Fibroblast of lung (primary cell): ENCODE measurements around the gene METTL21C. TPM values are rescaled to one million over a fixed set of nuclear protein-coding genes. Genes with fewer than 3 reads are reported as not detected.

Source experiments
- DNase-seq, 2 donors: peaks; one replicate each; pipeline versions ENCODE4 v3.0.0 to v3.0.0-alpha.2; 2010; ENCODE audit warnings: low read depth in 2 of 2
- H2AFZ ChIP-seq: 2 replicates; pipeline ENCODE4 v1.5.1; 2012; ENCODE audit warnings: low read length, control low read depth, inconsistent platforms
- H3K27ac ChIP-seq: 2 replicates; pipeline ENCODE4 v1.5.1; 2011; ENCODE audit warnings: low read length, control low read depth; ENCODE audit not compliant: insufficient read depth
- H3K27me3 ChIP-seq: 2 replicates; pipeline ENCODE4 v1.5.1; 2011; ENCODE audit warnings: mild to moderate bottlenecking, low read length; ENCODE audit not compliant: control insufficient read depth, insufficient read depth
- H3K36me3 ChIP-seq: 2 replicates; pipeline ENCODE4 v1.5.1; 2011; ENCODE audit warnings: low read length; ENCODE audit not compliant: control insufficient read depth, insufficient read depth
- H3K4me1 ChIP-seq: 2 replicates; pipeline ENCODE4 v1.5.1; 2011; ENCODE audit warnings: low read length; ENCODE audit not compliant: control insufficient read depth, insufficient read depth; ENCODE audit errors: extremely low read depth
- H3K4me2 ChIP-seq: 2 replicates; pipeline ENCODE4 v1.5.1; 2011; ENCODE audit warnings: low read length, control low read depth; ENCODE audit not compliant: insufficient read depth; ENCODE audit errors: extremely low read depth
- H3K4me3 ChIP-seq, 4 experiments: fragments of 200-600 bp in 1 of 4; sonication (generic) in 1 of 4; replicated peaks in 1 of 4; 2 replicates each; pipeline ENCODE4 v1.5.1; 2011 to 2016; ENCODE audit warnings: low read length in 4 of 4, low read depth in 3 of 4, mild to moderate bottlenecking in 3 of 4, control low read depth in 2 of 4, inconsistent platforms in 1 of 4, mixed read lengths in 1 of 4; ENCODE audit not compliant: insufficient read depth in 1 of 4; ENCODE audit errors: control extremely low read depth in 1 of 4
- H3K79me2 ChIP-seq: 2 replicates; pipeline ENCODE4 v1.5.1; 2012; ENCODE audit warnings: mild to moderate bottlenecking, low read length, inconsistent platforms; ENCODE audit not compliant: control insufficient read depth, insufficient read depth
- H3K9ac ChIP-seq: 2 replicates; pipeline ENCODE4 v1.5.1; 2011; ENCODE audit warnings: mild to moderate bottlenecking, low read length, control low read depth; ENCODE audit not compliant: insufficient read depth
- H3K9me3 ChIP-seq: 2 replicates; pipeline ENCODE4 v1.5.1; 2012; ENCODE audit warnings: low read depth, low read length; ENCODE audit not compliant: control insufficient read depth, insufficient read depth
- H4K20me1 ChIP-seq: 2 replicates; pipeline ENCODE4 v1.5.1; 2011; ENCODE audit warnings: low read length; ENCODE audit not compliant: control insufficient read depth, insufficient read depth; ENCODE audit errors: extremely low read depth
- EZH2 ChIP-seq: IDR thresholded peaks from 2 replicates; pipeline ENCODE4 v1.5.1; 2012; ENCODE audit warnings: low read length, control low read depth, mild to moderate bottlenecking; ENCODE audit errors: missing control alignments
- polyA minus RNA-seq: library from RNA; depleted of rRNA, polyadenylated mRNA; stranded (reverse); fragments of >200 nt; gene quantifications from 2 replicates; pipeline ENCODE4 v1.2.3, GENCODE V29; 2011; ENCODE audit warnings: low replicate concordance
- polyA plus RNA-seq, 2 donors: library from polyadenylated mRNA; depleted of rRNA in 1 of 2; stranded (reverse) in 1 of 2; unstranded in 1 of 2; fragments of >200 nt; gene quantifications; 2 replicates each; pipeline ENCODE4 v1.2.1, GENCODE V29; 2011 to 2012; ENCODE audit warnings: missing spikeins in 1 of 2
- total RNA-seq: library from RNA; depleted of rRNA; stranded (reverse); fragments of >200 nt; gene quantifications from 2 replicates; pipeline ENCODE4 v1.2.1, GENCODE V29; 2014
- TF ChIP-seq, protein P1 (sequence below), 2 donors: IDR thresholded peaks in 1 of 2; conservative IDR thresholded peaks in 1 of 2; 1 replicate in 1 of 2; 2 replicates in 1 of 2; pipeline ENCODE4 v1.5.1; 2011 to 2012; ENCODE audit warnings: low read length in 2 of 2, control low read depth in 1 of 2, inconsistent platforms in 1 of 2, low read depth in 1 of 2, mild to moderate bottlenecking in 1 of 2

Gene METTL21C
- total RNA-seq (0.17 TPM in 1 of 2 replicates, not detected in the other), polyA plus RNA-seq (not detected in 2 replicates), polyA minus RNA-seq (not detected in 2 replicates)
- not detected in 2 replicates for polyA plus RNA-seq (2012)

DNA sequence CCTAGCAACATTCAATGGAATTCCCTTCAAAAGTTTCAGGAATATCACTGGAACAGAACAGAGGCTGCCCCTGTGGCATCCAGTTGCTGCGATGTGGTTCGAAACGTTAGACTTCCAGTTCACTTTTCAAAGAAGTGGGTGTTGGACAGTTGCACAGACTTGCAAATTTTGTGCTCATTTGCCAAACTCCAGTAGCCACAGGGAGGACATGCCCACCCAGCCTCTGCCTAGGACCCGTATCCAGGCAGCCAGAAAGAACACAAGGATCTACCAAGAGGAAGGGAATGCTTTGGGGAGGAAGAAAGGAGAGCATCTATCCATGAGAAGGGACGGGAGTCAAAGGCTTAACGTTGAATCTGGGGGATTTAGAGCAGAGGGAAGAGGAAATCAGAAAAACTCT is at the start of gene METTL21C:
Gene METTL21C (minus strand): TSS at position 108 of the 400 bp plus-strand sequence. CDS start 546 bp downstream, outside the sequence.
- H3K9ac ChIP-seq, result no peak within 1 kb of the TSS
- H3K9me3 ChIP-seq, result no peaks in the 10 kb centered on the region
- peak within 1 kb of the TSS; percentile 48 for H3K4me2 ChIP-seq
- H3K4me1 ChIP-seq, result peaks cover 4% of the 10 kb centered on the region
- no peaks in the 10 kb centered on the region for H3K79me2 ChIP-seq
- H3K4me3 ChIP-seq, result no peak within 1 kb of the TSS
- TF ChIP-seq, protein P1, sequence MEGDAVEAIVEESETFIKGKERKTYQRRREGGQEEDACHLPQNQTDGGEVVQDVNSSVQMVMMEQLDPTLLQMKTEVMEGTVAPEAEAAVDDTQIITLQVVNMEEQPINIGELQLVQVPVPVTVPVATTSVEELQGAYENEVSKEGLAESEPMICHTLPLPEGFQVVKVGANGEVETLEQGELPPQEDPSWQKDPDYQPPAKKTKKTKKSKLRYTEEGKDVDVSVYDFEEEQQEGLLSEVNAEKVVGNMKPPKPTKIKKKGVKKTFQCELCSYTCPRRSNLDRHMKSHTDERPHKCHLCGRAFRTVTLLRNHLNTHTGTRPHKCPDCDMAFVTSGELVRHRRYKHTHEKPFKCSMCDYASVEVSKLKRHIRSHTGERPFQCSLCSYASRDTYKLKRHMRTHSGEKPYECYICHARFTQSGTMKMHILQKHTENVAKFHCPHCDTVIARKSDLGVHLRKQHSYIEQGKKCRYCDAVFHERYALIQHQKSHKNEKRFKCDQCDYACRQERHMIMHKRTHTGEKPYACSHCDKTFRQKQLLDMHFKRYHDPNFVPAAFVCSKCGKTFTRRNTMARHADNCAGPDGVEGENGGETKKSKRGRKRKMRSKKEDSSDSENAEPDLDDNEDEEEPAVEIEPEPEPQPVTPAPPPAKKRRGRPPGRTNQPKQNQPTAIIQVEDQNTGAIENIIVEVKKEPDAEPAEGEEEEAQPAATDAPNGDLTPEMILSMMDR (conservative IDR thresholded peaks at IDR 0.05 in 1 of 2, IDR thresholded peaks at IDR 0.05 in 1 of 2; ENCODE audit: low read depth in 1 of 2, low read length in 2 of 2), result no peak
- TF ChIP-seq EZH2, result no peak
- no peak for DNase-seq
- H3K27me3 ChIP-seq, result peaks cover 6% of the 10 kb centered on the region
- H2AFZ ChIP-seq, result no peak within 1 kb of the TSS
- no peaks in the 10 kb centered on the region for H3K36me3 ChIP-seq
- H4K20me1 ChIP-seq, result no peaks in the 10 kb centered on the region
- H3K27ac ChIP-seq, result no peak within 1 kb of the TSS

DNA sequence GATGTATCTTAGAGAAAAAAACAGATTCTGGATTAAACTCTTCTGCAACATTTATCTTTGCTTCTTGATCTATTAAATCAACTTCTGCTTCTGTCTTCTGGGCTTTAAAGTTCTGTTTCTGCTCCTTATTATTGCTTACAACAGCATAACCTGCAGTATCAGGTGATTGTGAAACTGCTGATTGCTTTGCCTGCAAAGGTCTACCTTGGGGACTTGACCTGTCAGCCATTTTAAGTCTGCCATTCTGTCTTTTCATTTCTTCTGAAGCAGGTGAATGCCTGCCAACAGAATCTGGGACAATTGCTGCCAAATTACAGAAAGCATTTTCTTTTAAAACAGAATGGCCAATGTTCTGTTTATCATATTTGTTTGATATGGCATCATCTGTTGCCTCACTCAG is 47.7 kb upstream of the METTL21C start:
- TF ChIP-seq, protein P1 (conservative IDR thresholded peaks at IDR 0.05 in 1 of 2, IDR thresholded peaks at IDR 0.05 in 1 of 2; ENCODE audit: low read depth in 1 of 2, low read length in 2 of 2), result no peak
- TF ChIP-seq EZH2, result no peak
- Histone ChIP-seq H4K20me1 (no peaks in the 10 kb centered on the region), H3K4me3 (no peak overlapping the region), H3K27ac (no peak overlapping the region), H3K4me1 (no peaks in the 10 kb centered on the region), H3K4me2 (no peak overlapping the region), H3K36me3 (no peaks in the 10 kb centered on the region), H3K9me3 (no peaks in the 10 kb centered on the region), H3K79me2 (no peaks in the 10 kb centered on the region), H2AFZ (no peak overlapping the region), H3K27me3 (peaks cover 11% of the 10 kb centered on the region), H3K9ac (no peak overlapping the region)
- DNase-seq, result no peak

DNA sequence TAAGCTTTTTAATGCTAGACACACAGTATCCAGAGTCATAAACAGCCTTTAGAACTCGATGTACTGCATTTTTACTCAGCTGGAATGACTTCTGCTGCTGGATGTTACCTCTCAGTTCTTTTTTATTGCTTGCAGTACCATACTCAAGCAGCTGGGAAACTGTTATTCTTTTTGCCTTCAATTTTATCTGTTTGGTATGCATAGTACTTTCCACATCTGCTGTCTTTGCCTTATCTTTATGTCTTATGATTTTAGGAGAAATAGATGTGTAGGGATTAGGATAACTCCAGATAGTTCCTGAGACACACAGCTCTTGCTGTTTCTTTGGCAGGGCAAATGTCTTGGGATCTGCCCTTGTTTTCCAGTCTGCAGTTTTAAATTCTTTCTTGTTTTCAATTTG is 47.3 kb upstream of the METTL21C start:
- Histone ChIP-seq H4K20me1 (no peaks in the 10 kb centered on the region), H3K79me2 (no peaks in the 10 kb centered on the region), H2AFZ (no peak overlapping the region), H3K27ac (no peak overlapping the region), H3K9me3 (no peaks in the 10 kb centered on the region), H3K4me3 (no peak overlapping the region), H3K9ac (no peak overlapping the region), H3K36me3 (no peaks in the 10 kb centered on the region), H3K4me2 (no peak overlapping the region), H3K27me3 (peaks cover 11% of the 10 kb centered on the region), H3K4me1 (no peaks in the 10 kb centered on the region)
- no peak for DNase-seq
- TF ChIP-seq EZH2, result no peak
- TF ChIP-seq, protein P1 (conservative IDR thresholded peaks at IDR 0.05 in 1 of 2, IDR thresholded peaks at IDR 0.05 in 1 of 2; ENCODE audit: low read depth in 1 of 2, low read length in 2 of 2), result no peak
